Right ventricle myocardium inferior (tissue), 1 donor: ENCODE data around the gene FGG. TPM values are rescaled to one million over a fixed set of nuclear protein-coding genes. Genes with fewer than 3 reads are reported as not detected.

ENCODE experiments used
- ATAC-seq: fragments of 200-7000 bp; cut with Tn5 transposase; one replicate; pipeline ENCODE4 v1.9.1; 2020; ENCODE audit warnings: mild to moderate bottlenecking, moderate library complexity
- DNase-seq: peaks from one replicate; pipeline ENCODE4 v3.0.0; 2021; ENCODE audit errors: missing footprints
- intact Hi-C: fragments of 100-400 bp; cut with DNase I; formaldehyde crosslinking; loops from one replicate; pipeline ENCODE4 v1.11.0; 2022
- long read RNA-seq: library from polyadenylated mRNA; unstranded; transcript quantifications from one replicate; pipeline ENCODE4 v2.0.0, GENCODE V29; 2021
- total RNA-seq: library from RNA; stranded (reverse); fragmentation: NEBNext Ultra II Directional; extraction: Animal tissue kit (Norgen Biotek cat#: 25700); gene quantifications from one replicate; pipeline ENCODE4 v1.2.1, GENCODE V29; 2021
- donor health status: DM: no; HTN: yes; CAD: no; lungs with severe emphysema.

The FGG gene
- total RNA-seq: not detected
- long read RNA-seq: 0 reads

GRCh38 chr4:154612472-154613414 is at the start of gene FGG:
Gene FGG (minus strand): TSS chr4:154612656. CDS start chr4:154612609, 47 bp downstream.
- DNase-seq: no peak
- ATAC-seq: no peak
- intact Hi-C loops: no loop called here

- ATAC-seq (no peak), DNase-seq (no peak)
- intact Hi-C loops: no loop called here
Measured at GRCh38 chr4:154660052-154660451, 47.6 kb upstream of the FGG start.

DNA sequence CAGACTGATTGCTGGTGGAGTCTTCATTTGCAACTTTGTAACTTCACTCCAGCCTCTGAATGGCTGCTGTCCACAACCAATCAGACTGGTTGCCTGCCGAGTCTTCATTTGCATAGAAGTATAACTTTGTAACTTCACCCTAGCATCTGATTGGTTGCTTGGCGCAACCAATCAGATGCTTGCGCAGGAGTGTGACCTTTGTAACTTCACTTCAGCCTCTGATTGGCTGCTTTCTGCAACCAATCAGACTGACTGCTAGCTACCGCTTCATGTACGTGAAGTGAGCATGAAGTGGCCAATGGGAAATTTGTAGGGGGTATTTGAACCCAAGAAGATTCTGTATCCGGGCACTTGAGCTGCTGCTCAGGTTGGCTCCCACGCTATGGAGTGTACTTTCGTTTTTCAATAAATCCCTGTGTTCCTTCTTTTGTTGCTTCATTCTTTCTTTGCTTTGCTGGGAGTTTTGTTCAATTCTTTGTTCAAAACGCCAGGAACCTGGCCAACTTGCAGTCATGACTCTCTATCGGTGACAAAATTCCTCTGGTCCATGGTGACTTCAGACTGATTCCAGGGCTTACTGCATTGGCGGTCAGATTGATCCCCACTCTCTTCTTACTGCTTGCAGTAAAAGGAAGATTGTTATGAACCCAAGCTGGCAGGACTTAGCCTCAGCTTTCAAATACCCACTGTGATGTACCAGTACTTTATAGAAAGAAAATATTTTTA is 46.4 kb upstream of the FGG start:
- intact Hi-C loops: no loop called here
- DNase-seq (no peak), ATAC-seq (no peak)

GRCh38 chr4:154643493-154643892 is 31.0 kb upstream of the FGG start:
- DNase-seq (no peak), ATAC-seq (no peak)
- intact Hi-C loops: no loop called here

GRCh38 chr4:154642373-154643009 is 30.0 kb upstream of the FGG start:
- intact Hi-C loops: no loop called here
- DNase-seq: no peak
- no peak for ATAC-seq

DNA sequence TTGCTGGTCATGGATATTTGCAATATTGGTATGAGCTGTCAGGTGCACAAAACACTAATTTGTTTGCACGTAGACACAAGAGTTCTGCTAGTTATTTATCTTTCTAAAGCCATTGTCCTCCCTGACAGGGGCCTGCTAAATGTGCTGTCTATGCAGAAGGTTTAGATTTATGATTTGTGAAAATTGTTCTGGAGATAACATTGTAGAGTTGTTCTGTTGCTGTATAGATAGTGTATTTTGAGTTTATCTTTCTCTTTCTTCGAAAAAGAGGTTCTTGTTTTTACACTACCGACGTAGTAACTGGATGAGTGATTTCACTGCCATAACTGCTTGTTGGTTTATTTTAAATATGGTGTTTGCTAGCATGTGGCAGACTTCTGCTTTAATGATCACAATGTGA is 28.5 kb upstream of the FGG start:
- ATAC-seq: no peak
- DNase-seq: no peak
- intact Hi-C loops: no loop called here

DNA sequence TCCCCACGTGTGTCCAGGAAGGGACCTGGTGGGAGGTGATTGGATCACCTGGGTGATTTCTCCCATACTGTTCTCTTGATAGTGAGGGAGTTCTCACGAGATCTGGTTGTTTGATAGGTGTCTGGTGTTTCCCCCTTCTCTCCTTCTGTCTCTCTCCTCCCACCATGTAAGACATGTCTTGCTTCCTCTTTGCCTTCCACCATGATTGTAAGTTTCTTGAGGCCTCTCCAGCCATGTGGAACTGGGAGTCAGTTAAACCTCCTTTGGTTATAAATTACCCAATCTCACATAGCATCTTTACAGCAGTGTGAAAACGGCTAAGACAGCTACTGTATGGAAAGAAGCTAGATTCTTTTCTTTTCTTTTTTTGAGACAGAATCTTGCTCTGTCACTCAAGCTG is 21.6 kb upstream of the FGG start:
- no peak for ATAC-seq
- DNase-seq: no peak
- intact Hi-C loops: no loop called here

DNA sequence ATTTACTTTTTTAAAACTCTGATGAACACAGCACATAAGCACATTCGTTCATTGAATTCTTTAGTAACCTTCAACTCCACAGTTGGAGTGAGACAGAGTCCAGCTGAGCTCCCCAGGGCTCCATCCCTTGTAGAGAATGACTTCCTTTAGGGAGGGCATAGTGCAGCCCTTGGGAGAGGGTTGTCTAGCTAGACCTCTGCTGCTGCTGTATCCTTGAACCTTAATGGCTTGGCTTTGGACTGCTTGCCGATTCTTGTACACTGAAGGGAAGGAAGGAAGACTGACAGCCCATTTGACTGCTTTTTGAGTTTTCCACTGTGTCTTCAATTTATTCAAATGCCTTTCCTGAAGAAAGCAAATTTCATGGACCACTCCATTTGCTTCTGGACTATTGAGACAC is 19.4 kb upstream of the FGG start:
- DNase-seq (no peak), ATAC-seq (no peak)
- intact Hi-C loops: no loop called here

GRCh38 chr4:154630324-154630723 is 17.9 kb upstream of the FGG start:
- intact Hi-C loops: no loop called here
- DNase-seq: no peak
- no peak for ATAC-seq

- peak; percentile 66 for DNase-seq
- ATAC-seq: peak; percentile 84
- intact Hi-C loops: no loop called here
Measured at GRCh38 chr4:154626793-154627484, 14.5 kb upstream of the FGG start.

DNA sequence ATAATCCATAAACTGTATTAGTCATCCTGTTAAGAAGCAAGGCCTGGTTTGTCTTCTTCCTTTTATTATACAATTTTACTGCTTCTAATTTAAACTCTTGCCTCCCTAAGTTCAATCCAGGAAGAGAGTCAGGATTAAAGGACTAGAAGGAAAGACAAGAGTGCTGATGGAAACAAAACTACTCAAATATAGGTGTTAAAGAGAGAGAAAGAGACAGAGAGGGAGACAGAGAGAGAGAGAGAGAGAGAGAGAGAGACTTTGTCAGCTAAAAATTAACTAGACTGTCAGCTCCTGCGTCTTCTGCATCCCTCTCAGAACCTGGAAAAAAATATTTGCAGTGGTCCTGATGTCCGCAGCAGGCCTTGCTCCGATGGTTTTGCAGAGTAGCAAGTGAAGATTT is 13.5 kb upstream of the FGG start:
- no peak for DNase-seq
- intact Hi-C loops: no loop called here

GRCh38 chr4:154623995-154624394 is 11.5 kb upstream of the FGG start:
- ATAC-seq (no peak), DNase-seq (no peak)
- intact Hi-C loops: loop anchor here (5.0 kb wide), 1 partner anchor 72 kb away; the partner anchor contains the start of gene PLRG1

More for the DNA sequence above, 13.5 kb upstream of the FGG start:
- no peak for ATAC-seq

GRCh38 chr4:154623436-154623835 is 11.0 kb upstream of the FGG start:
- no peak for DNase-seq
- intact Hi-C loops: loop anchor here (5.0 kb wide), 1 partner anchor 71 kb away; the partner anchor contains the start of gene PLRG1
- ATAC-seq: no peak

DNA sequence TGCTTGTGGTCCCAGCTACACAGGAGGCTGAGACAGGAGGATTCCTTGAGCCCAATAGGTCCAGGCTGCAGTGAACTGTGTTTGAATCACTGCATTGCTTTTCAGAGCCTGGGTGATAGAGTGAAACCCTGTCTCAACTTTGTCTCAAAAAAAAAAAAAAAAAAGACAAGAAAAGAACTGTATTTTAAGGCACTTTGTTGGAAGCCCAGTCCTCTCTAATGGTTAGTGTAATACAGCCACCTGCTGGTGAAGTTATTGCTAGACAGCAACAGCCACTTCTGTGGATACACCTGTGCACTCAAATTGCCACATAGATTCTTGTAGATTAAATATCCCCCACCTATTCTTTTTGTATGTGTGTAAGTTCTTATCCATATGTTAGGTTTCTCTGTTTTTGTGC is 10.1 kb upstream of the FGG start:
- ATAC-seq (no peak), DNase-seq (no peak)
- intact Hi-C loops: loop anchor here (5.0 kb wide), 1 partner anchor 70 kb away; the partner anchor contains the start of gene PLRG1

DNA sequence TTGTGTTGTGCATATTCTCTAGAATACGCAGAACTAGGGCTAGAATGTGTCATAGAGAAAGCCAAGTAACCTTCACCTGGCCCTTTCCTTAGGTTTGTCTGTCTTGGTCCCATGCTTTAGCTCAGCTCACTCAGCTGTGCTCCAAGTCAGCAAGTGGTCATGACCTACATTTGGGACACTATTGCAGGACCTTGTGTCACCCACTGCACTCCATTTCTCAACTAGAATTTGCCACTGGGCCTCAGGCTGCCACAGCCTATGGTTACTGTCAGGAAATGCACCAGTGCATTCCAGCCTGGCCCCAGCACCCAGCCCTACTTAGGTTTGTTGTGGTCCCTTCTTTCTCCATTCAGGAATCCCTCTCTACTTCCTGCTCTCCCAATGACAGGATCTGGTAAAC is 7.7 kb upstream of the FGG start:
- ATAC-seq: no peak
- DNase-seq: no peak
- intact Hi-C loops: loop anchor here (5.0 kb wide), 1 partner anchor 68 kb away; the partner anchor contains the start of gene PLRG1

DNA sequence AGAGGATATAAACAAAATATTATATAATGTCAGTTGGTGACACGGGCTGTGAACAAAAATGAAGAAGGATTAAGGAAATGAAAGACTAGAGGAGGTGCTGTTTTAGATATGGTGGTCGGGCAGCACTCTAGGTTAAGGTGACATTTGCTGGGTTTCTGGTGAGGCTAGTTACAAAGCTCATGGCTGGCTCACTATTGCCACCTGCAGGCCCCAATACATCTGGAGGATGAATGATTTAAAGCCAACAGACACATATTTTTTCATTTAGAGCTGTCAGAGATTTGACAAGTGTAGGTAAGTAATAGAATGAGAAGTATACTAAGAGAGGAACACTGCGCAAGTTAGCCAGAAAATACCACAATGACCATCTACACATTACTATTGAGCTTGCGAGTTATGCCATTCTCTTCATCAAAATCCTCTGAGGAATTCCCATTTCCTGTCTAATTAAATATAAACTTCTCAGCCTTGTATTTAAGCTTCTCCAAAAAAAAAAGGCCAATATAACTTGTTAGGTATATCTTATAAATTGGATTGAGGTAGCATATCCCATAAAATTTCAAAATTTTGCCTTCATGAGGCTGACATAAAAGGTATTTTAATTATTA is 6.4 kb upstream of the FGG start:
- DNase-seq (no peak), ATAC-seq (no peak)
- intact Hi-C loops: no loop called here

DNA sequence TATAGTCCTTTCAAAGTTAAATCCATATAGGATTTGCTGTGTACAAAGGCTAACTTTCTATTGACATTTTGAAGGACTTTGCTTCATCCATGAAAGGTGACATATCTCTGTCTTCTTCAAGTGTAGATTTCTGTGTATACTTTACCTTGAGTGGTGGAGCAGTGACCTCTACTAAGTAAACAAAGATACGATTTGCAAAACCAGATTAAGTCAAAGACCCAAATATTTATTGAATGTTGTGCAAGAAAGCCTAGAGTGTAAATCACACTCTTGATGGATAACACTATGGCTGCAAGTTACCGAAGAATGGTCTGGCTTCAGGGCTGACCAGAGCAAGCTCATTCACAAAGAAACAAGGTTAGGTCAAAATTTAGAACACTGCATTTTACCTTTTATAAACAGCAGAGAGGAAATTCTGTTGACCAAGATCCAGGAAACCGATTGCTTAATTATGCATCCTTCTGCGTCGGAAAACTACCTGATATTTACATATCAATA is 5.4 kb upstream of the FGG start:
- DNase-seq (no peak), ATAC-seq (no peak)
- intact Hi-C loops: no loop called here

DNA sequence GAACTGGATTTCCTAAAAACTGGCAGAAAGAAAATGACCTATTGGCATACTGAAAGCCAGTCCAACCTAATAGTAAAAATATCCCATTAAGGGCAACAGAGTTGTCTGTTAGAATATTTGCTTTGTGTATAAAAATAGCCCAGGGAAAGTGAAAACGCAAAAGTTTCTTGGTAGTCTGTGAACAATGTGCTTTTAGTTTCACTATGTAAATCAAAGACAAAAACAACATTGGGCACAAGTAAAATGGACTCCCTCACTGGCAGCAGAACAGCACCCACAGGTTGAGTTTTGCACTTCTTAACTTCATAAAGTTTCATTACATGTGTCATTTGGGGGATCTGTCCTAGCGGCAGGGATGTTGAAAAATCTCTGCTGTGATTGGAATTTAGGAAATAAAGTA is 4.3 kb upstream of the FGG start:
- ATAC-seq (no peak), DNase-seq (no peak)
- intact Hi-C loops: no loop called here
